ENCODE data around the gene CHRNA7. TPM values are rescaled to one million over a fixed set of nuclear protein-coding genes. Genes with fewer than 3 reads are reported as not detected.

Gene CHRNA7
- total RNA-seq, 1 experiment from 2014 or later = 4.0 TPM

GRCh38 chr15:32089851-32090359, 59.6 kb downstream of the CHRNA7 start:
- no peak for DNase-seq (ENCODE audit: low spot score)

DNA sequence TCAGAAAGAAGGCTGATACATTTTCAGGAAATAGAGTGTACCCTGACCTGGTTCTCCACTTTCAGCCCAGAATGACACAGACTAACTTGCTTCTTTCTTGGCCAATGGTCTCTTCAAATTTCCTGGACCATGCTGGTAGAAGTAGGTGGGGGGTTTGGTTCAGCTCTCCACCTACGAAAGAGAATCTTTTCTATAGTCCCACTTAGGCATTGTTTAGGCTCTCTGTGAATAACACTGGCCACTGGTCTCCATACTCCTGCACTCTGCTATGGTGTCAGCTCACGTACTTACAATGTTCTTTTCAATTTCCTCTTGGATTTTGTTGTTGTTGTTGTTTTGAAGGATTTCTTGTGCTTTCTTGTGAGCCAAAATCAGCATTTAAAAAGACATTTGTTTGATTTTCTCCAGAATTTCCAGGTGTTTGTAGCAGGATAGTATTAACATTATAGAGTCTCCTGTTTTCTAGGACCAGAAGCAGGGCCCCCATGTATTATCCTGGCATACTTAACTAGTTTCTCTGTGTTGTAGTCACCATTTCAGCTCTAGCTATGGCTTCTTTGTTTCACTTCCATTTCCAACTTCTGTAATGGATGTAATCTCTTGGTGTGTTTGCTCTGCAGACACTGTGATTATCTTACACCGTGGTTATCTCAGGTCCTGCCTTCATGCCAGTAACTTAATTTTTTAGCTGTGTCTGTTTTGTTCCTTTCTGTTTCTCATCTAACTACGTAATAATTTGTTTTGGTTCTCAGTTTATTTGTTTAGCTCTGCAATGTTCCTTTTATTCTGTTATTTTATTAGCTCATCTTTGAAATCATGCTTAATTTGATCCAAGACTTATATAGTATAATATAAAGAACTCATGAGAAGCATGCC, 61.4 kb downstream of the CHRNA7 start:
- DNase-seq (ENCODE audit: low spot score) = no peak

GRCh38 chr15:32096213-32096612, 65.9 kb downstream of the CHRNA7 start:
- DNase-seq (ENCODE audit: low spot score) = no peak

DNA sequence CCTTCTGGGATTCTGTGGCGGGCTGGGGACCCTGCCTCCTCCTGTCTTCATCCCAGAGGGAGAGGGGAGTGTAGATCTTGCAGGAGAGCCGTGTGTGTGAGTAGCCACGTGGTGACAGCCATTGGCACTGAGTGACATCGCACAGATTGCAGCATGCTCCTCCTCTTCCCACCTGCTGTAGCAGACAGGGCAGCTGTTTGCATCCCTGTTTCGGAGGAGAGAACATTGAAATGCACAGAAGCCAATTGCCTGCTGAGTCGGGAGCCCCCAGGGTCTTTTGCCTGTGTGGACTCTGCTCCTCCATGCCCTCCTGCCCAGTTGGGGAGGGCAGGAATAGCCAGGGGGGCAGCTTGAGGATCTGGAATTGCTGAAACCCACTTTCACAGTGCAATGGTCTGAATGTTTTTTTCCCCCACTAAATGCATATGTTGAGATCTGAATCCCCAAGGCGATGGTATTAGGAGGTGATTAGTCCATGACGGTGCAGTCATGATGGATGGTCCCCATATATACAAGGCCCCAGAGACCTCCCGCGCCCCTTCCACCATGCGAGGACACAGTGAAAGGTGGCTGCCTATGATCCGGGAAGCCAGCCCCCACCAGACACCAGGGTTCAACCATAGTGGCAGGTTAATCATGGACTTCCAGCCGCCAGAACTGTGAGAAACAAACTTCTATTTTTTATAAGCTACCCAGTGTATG, 66.8 kb downstream of the CHRNA7 start:
- DNase-seq (ENCODE audit: low spot score) = no peak

GRCh38 chr15:32098033-32098432, 67.7 kb downstream of the CHRNA7 start:
- DNase-seq (ENCODE audit: low spot score) = no peak

DNA sequence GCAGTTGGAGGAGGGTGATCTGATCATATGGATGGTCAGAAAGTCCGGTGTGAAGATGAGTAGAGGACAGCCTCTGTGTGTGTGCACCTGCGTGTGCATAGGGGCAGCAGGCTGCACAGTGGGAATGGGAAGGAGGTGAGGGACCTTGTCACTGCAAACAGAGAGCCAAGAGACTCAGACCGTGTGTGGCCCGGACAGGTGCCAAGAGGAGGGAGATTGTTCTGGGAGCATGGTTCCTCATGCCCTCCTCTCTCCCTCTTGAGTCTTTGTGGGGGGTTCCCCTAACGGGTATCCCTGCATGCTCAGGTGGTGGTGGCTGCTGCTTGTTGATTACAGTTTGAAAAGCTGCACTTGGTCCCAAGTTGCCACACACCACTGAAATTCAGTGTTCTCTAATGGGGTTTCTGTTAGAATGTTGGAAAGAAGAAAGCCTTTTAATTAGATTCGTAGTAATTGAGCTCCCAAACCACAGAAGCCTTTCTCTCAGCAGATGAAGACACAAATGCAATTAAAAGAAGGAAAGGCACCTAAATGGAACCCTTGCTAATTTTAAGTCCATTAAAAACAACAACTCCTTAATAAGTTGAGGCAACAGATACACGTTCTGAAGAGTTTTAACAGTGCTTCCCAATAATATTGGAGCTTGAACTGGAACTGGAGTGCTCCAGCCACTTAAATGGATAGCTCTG, 68.9 kb downstream of the CHRNA7 start:
- DNase-seq (ENCODE audit: low spot score) = no peak

DNA sequence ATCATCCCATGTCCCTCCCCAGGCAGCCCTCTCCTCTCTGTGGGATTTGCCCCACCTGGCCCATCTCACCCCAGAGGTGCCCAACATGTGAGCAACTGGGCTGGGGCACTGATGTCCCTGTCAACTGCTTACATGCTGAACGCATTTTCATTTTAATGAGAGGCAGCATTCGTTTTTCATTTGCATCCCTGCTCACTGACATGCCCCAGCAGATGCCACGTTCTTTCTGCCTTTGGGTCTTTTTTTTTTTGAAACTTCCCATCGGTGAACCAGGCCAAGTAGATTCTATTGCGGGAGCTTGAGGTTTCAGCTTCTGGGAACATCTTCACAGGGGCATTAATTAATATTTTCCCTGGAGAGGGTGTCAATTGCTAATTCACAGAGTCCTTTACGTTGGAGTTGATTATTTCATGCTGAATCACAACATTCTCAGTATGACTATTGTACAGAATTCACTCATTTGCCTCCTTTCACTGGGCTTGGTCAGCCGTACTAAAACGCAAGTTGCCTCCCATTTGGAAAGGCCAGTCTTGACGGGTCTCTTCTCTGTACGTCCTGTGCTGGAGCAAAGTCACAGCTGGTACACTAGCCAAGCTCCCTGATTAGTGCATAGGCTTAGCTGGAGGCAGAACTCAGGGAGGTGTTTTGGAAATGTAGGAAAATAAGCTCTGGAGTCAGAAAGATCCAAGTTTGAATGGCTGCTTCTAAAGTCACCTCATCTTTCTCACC, 69.8 kb downstream of the CHRNA7 start:
- no peak for DNase-seq (ENCODE audit: low spot score)

- DNase-seq (ENCODE audit: low spot score) = no peak
Observed at GRCh38 chr15:32104061-32104995, 74.0 kb downstream of the CHRNA7 start.

GRCh38 chr15:32105258-32106241, 75.2 kb downstream of the CHRNA7 start:
- DNase-seq (ENCODE audit: low spot score) = no peak

DNA sequence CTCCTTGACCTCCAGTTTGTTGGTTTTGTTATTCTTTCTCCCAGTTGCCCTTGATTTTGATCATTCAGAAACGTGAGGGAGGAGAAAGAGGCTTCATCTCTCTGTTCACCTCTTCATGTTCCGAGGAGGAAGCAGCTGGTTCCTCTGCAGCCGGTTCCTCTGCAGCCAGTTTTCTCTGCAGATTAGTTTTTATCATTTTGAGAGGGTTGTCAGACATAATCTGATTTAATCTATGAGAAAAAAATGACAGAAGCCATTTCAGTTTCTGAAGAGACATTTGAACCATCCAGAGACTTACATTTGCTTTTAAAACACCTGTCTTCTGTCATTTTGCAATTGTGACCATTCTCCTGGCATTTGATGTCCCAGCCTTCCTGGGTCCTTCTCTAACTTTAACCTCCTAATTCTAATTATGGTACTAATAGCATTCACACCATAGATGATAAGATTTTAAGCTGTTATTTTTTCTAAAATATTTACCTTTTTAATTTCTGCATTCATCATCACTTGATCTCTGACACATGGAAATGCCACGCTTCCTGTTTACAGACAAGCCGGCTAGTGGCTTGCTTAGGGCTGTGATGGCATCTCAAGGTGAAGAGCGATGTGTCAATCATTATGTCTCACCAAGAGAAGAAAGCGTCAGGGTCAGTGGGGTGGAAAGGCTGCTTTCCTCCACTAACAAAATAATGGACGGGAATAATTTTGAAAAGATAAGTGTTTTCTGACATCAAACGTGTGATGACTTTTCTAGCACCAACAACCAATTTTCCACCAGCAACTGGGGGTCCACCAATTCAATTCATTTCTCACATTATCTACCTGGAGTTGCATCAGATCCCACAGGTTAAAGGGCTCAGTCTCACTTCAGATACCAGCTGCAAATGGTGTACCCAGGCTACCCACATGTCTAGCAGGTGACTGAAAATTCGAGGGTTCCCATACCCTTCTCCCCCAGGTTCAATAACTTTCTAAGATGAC, 76.4 kb downstream of the CHRNA7 start:
- no peak for DNase-seq (ENCODE audit: low spot score)

- no peak for DNase-seq (ENCODE audit: low spot score)
Observed at GRCh38 chr15:32107477-32108080, 77.3 kb downstream of the CHRNA7 start.

DNA sequence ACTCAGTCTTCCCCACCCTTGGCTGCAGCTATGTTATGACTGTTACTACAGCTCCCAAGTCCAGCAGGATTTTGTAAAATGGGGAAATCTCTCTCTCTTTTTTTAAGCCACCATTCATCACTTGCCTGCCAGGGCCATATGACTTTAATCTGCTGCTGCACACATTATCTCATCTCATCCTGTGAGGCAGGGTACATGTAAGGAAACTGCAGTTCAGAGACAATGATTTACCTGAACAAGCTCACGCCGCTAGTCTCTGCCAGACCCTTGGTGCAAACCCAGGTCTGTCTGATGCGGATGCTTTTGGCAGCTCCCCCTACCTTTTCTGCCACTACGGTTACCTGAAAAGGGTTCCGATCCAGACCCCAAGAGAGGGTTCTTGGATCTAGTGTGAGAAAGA, 78.3 kb downstream of the CHRNA7 start:
- no peak for DNase-seq (ENCODE audit: low spot score)

GRCh38 chr15:32112101-32112500, 81.8 kb downstream of the CHRNA7 start:
- DNase-seq (ENCODE audit: low spot score) = no peak

DNA sequence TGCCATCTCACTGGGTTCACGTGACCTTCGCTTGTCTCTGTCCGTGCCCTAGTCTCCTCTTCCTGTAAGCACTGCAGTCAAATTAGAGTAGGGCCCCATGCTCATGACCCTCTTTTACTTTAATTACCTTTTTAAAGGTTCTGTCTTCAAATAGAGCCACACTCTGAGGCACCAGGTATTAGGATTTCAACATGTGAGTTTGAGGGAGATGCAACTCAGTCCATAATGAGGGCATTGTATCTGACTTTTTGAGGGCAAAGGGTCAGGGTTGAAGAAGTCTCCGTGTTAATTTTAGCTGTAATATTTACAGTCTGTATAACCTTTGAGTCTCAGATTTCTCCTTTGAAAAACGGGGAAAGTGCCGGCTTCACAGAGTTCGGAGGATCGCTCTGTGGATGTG, 82.9 kb downstream of the CHRNA7 start:
- DNase-seq (ENCODE audit: low spot score) = no peak

DNA sequence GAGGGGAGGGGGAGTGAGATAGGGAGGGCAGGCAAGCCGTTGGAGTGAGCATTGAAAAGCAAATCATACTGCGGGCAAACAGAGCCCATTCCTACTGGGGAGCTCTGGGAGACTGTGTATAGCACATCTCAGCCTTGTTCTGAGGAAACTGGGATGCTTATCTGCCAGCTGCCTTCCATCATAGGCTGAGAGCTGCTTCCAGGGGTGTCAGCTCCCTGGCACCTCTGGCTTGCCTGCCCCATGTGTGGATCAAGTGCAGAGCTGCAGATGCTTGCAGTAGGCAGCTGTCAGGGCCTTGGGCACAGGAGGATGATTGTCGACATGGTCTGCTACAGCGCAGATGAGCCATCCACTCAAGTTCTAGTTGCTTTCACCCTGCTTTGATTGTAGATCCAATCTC, 86.8 kb downstream of the CHRNA7 start:
- DNase-seq (ENCODE audit: low spot score) = no peak

DNA sequence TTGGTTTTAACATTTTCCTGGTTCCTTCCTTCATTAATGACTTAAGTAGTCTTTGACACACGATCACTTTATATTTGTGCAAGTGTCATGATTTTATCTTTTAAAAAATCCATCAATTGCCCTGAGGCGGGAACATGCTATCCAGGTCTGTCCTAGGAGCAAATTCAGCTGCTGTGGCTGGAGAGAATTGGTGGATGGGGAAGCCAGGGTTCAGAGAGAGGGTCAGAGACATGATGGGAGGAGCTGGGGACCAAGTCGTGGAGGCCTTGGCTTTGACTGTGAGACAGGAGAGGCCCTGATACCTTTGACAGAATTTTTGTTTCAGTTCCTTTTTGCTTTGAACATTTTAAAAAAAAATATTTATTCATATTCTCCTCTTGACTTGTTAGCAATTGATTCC, 89.0 kb downstream of the CHRNA7 start:
- no peak for DNase-seq (ENCODE audit: low spot score)

DNA sequence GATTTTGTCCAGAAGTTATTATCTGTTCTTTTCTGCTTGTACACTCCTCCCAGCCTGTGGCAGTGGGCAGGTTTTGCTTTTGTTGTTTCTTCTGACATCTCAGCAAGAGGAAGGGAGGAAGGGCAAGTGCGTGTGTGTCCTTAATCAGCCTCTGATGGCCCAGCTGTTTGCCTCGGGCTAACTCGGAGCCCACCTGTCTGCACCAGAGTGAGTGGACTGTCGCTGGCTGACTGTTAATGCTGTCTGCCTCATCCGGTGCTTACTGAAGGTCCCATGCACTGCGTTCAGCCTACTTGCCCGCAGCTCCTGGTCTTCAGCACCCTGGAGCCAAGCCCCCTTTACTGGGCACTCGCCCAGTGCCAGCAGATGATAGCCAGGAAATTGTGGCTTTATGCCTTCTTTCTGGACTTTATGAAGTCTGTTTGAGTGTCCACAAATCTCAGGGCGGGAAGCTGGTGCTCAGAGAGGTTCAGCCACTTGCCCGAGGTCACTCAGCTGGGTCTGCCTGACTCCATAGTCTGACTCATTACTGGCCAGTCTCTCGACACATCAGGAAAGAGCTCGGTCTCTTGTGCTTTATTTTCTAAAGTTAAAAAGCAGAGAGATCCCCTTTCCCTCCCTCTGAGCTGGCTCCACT, 89.5 kb downstream of the CHRNA7 start:
- no peak for DNase-seq (ENCODE audit: low spot score)

Data from H4 (cell line).